Stimulated activated CD4-positive, alpha-beta T cell treated with anti-CD3 and anti-CD28 coated beads, Interleukin-4, amount 100 ng/mL, for 1 hour (primary cell): ENCODE measurements around the gene BRSK2.

Experiments
- DNase-seq: peaks from one replicate; pipeline ENCODE4 v3.0.0-alpha.2; 2020

Gene BRSK2

DNA sequence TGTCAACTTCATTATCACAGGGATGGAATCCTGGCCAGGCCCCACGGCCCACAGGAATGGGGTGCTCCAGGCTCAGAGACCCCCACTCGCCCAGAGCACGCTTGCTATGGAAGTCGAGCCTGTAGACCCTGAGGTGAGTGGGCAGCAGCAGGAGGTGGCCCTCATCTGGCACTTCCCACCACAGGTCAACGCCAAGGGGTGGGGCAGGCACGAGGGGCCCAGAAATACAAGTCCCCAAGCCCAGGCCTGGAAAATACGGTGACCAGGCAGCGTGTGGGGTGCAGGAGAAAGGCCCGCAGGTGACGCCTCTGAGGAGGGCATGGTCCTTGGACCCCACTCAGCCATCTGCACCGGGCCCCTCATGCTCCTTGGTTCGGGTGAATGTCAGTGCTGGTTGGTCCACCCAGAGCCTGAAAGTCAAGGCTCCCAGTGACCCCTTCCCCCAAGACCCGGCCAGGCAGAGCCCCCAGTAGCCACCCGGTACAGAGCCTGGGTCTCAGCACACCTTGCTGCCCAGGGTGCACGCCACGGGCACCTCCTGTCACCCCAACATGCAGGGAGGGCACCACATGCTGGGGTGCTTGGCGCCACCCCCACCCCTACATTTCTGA, 94.4 kb downstream of the BRSK2 start:
- DNase-seq: no peak

DNA sequence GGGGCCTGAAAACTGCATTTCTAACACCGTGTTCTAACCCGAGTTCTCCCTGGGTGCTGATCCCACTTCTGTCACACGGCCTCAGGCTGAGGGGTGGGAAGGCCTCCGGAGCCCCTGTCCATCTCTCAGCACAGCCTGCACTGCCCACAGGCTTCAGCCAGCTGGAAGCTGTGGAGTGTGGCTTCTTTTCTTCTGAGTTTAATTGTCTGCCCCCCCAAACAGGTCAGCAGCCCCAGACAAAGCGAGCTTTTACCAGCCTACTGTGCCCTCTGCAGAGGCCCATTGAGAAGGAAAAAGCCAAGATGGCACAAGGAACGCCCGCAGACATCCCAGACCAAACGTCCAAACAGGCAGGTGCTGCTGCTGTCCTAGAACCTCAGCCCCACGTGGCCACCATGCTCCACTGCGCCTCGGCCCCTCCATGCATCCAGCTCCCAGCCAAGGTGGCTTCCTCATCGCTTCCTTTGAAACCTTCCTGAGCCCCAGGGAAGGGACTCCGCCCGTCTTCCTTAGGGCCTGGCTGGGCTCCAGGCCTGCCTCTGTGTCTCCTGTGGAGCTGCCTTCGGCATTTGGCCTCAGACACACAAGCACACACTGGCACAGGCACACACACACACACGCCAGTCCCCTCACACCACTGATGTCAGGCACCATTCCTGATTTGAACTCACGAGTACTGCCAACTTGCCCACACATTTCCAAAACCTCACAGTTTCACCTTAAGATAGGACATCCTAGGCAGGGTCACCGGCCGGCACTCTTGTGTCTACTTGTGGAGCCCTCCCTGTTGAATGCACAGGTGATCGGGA, 95.2 kb downstream of the BRSK2 start:
- DNase-seq: no peak

- no peak for DNase-seq
These were observed 95.8 kb downstream of the BRSK2 start for GRCh38 chr11:1485504-1485885.

- no peak for DNase-seq
These were observed 96.5 kb downstream of the BRSK2 start, which contains the start of gene MOB2 for GRCh38 chr11:1486054-1486825. TSS of gene MOB2 (minus strand) at chr11:1486779. CDS start at chr11:1486556, 223 bp downstream.

- no peak for DNase-seq
These were observed 97.5 kb downstream of the BRSK2 start for GRCh38 chr11:1487091-1487850.

GRCh38 chr11:1487851-1488574, 98.3 kb downstream of the BRSK2 start:
- no peak for DNase-seq

DNA sequence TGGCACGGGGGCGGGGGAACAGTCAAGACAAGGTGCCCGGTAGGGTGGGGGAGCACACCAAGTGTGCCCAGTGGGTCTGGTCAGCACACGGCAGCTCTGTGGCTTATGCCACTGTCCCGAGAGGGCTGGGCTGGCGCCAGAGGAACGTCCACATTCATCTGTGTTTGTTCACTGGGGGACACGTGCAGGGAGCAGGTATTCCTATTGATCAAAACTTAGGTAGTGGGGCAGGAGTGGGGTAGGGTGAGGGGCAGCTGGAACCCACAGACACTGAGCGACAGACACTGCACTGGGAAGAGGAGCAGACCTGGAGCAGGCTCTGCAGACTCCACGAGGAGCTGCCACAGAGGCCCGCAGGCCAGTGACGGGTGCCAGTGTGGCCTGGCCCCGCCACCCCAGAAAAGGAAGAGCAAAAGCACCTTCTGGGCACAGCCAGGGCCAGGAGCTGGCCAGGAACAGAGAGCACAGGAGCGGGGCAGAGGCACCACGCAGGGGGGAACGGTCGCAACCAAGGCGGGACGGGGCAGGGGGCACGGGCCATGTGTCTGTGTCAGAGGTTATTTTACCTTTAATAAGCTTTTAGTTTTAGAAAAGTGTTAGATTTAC, 98.9 kb downstream of the BRSK2 start:
- DNase-seq: no peak

DNA sequence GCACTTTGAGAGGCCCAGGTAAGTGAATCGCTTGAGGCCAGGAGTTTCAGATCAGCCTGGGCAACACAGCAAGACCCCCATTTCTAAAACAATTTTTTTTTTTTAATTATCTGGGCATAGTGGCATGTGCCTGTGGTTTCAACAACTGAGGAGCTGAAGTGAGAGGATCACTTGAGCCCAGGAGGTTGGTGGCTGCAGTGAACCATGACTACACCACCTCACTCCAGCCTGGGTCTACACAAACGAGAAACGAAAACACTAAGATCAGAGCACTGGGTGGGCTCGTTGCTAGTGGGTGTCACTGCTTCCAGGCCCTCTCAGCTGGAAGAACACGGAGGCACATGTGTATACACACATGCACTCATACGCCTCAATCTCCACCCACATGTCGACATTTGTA, 100.9 kb downstream of the BRSK2 start:
- no peak for DNase-seq

DNA sequence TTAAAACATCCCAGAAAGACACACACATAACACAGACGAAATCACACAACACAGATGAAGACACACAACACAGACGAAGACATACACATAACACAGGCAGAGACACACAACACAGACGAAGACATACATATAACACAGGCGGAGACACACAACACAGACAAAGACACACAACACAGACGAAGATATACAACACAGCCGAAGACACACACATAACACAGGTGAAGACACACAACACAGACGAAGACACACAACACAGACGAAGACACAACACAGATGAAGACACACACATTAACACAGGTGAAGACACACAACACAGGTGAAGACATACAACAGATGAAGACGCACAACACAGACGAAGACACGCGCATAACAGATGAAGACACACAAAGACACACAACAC, 101.6 kb downstream of the BRSK2 start:
- no peak for DNase-seq

GRCh38 chr11:1493650-1494244, 104.0 kb downstream of the BRSK2 start:
- no peak for DNase-seq

DNA sequence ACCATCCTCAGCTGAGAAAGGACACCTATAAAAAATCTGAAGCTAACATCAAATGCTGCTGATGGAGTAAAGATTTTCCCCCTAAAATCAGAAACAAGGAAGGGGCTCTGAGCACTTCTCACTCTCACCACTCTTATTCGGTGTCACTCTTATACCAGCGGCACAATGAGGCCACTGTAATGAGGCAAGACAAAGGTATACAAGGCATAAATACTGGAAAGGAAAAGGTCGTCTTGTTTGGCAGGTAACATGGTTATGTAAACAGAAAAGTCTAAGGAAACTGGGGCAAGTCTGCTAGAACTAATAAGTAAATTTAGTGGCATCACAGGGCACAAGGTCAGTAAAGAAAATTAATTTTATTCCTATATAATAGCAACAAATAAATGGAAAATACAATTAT, 104.9 kb downstream of the BRSK2 start:
- no peak for DNase-seq

DNA sequence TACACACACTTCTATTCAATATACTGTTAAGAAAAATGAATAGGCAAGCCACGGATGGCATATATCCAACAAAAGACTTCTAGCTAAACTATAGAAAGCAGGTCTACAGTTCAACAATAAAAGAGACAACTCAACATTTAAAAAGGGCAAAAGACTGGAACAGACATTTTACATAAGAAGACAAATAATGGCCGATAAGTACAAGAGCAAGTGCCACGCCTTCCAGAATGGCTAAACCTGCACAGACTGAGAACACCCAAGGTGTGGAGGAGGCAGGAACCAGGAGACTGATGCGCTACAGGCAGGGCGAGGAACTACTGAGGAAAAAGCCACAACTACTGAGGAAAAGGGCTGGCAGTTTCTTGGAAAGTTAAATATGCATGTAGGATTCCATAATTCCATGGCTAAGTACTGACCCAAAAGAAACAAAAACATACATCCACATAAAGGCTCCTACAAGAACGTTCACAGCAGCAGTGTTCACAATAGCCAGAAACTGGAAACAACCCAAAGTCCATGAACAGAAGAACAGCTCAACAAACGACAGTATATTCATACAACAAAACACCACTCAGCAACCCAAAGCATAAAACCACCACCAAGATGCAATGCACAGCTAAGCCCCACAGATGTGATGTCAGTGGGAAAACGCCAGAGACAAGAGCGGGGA, 106.5 kb downstream of the BRSK2 start:
- DNase-seq: no peak

- no peak for DNase-seq
These were observed 107.0 kb downstream of the BRSK2 start for GRCh38 chr11:1496761-1497095.

- DNase-seq: no peak
These were observed 107.9 kb downstream of the BRSK2 start for GRCh38 chr11:1497600-1497999.

- no peak for DNase-seq
These were observed 108.5 kb downstream of the BRSK2 start for GRCh38 chr11:1498262-1498661.

- DNase-seq: no peak
These were observed 109.6 kb downstream of the BRSK2 start for GRCh38 chr11:1499261-1499890.

GRCh38 chr11:1499899-1500298, 110.2 kb downstream of the BRSK2 start:
- no peak for DNase-seq

DNA sequence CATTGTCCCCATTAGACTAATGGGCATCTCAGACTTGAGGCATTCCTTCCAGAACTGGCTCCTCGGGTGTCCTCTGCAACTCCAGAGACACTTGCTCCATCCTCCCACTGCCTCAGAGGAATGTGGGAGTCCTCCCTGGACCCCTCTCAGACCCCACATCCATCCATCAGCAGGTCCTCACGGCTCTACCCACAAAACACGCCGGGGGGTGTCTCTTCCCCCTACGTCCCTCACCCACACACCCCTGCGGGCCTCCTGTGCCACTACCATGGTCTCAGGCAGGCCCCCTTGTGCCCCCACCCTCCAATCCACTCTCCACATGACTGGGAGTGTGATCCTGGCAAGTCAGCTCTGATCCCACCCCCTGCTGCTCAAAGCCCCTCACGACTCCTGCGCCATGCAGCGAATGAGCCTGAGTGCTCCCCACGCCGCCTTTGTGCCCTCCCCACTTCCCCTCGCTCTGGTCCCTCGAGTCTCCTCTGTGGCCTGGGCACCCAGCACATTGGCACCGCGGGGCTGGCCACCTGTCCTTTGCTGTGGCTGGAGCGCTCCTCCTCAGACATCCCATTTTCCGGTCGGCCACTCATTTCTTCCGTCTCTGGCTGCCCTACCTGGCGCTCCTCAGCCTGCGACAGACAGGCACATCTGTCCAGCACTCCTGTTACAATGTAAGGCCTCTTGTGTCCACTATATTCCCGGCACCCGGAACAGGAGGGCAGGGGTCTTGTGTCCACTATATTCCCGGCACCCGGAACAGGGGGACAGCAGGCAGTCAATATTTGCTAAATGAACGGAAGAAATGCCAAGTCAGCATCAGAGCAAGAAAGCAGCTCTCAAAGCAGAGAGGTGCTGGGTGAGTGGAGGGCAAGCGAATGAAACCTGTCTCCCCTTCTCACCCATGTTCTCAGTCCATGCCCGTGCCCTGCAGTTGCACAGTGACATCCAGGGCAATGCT, 111.0 kb downstream of the BRSK2 start:
- no peak for DNase-seq

DNA sequence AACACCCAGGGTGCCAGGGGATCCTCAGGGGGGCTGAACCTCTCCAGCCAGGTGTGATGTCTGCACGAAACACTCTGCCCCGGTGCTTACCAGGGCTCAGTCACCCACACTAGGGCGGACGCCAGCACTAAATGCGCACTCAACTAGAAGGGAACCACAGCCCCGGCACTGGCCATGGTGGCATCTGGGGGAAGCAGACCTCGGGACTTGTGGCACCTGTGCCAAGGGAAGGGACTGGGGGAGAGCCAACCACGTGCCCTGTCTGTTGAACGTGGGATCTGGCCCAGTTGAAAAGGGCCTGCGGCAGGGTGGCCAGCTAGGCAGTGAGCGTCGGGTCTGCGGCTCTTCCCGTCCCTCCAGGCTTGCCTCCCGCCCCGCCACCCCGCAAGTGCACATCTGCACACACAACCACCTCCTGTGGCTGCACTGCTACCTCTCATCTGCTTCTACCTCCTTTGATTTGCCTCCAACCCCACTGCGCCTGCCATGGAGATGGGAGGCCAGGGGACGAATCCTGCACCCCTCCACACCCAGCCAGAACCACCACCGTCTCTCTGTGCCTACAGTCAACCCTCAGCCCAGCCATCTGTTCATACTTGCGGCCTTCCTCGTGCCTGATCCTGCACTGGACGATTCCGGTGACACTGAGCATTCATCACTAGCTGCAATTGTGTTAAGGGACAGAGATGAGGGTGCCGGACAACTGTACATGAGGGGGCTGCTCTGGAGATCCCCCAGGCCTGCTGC, 111.9 kb downstream of the BRSK2 start:
- no peak for DNase-seq
